GM18951 (cell line): ENCODE data around the gene SLC2A4.
"Not testable (repeated sequence)": the region's sequence is repeated elsewhere in the genome, so short reads cannot be mapped to it uniquely, and the experiment has no call there.

ENCODE experiments used
- POLR2A ChIP-seq: IDR thresholded peaks from 4 replicates; pipeline ENCODE4 v1.6.1; 2011; ENCODE audit warnings: mild to moderate bottlenecking; ENCODE audit not compliant: insufficient read length, insufficient read depth; ENCODE audit errors: extremely low read depth
- in situ Hi-C: fragments of 300-500 bp; cut with MboI; formaldehyde crosslinking; loops from one replicate; pipeline ENCODE4 v1.12.0; 2022; ENCODE audit warnings: low sequenced_read_pairs, mixed read lengths, inconsistent platforms; ENCODE audit not compliant: unreplicated experiment

The SLC2A4 gene

DNA sequence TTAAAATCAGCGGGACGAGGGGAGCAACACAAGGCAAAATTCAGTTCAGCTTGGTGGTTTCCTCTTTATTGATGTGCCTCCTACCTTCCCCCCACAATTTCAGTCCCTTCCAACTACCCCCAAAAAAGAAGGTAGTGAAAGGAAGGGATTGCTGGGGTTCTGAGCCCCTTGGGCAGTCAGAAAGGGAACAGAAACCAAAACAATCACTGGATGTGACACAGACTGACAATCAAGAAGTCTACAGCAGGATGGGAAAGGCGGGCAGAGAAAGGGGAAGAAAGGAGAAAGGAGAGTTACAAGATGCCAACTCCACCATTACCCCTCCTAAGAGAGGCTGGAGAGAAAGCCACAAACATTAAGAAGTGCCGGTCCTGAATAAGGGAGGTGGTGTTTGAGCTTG, 41.1 kb upstream of the SLC2A4 start:
- in situ Hi-C loops, result no loop called here
- no peak for TF ChIP-seq POLR2A

DNA sequence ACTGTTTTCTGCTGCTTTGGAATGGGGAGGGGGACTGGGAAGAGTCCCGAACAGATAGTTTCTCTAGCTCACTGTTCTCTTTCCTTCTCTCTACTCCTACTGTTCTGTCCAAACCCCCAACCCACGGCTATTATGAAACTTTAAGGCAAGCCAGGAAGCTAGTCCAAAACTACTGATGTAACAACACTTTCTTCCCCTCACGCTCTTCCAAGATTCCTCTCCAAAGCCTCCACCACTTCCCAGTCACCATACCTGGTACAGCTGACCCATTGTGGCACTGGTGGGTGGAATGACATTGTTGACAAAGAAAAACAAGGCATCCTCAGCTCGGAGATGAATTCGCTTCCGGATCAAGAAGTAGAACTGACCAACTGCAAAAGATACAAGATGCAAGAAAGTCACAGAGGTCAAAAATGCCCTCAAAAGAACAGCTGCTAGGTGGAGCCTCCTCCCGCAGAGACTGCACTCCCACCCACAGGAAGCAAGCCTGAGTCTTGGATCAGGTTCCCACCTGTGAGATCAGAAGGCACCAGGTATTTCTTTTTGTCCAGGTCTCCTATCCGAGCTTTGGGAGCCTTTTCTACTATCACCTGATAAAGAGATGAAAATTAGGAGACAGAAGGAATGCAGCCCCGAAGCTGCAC, 40.3 kb upstream of the SLC2A4 start:
- no peak for TF ChIP-seq POLR2A
- in situ Hi-C loops, result no loop called here

DNA sequence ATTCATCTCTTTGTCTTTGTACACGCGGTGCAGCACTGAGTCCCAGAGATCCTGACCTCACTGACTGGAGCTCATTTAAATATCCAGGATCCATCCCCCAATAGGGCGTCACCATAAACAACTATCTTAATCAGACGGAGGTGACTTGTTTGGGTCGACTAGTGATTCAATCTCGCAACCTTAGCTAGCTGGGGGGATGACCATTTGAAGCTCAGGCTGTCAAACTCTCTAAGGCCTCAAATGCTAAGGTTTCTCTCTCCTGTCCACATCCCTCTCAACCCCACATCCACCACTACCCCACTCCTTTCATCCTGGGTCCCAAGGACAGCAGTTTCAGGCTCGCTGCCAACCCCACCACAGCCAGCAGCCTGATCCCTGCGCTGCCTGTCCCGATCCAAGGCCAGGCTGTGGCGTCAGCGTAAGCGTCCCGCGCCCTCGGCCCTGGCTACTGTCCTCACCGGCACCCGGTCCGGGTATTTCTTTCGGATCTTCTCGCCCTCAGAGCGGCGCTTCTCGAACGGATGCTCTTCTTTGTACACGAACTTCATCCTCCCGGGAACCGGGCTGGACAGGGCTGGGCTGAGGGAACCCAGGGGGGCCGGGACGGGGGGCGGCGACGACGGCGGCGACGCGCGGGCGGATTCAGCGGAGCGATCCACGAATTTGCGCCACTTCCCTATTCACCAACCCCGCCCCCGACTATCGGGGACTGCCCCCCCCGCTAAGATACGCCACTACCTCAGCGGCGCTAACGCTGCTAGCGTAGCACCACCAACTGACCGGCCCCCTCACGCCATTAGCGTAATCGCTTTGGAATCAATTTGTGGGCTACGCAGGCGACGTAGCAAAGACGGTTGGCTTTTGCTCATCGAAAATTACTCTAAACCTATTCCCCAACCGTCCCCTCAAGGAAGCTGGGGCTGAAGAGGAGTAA, 39.5 kb upstream of the SLC2A4 start, which contains the start of gene GABARAP:
GABARAP (minus strand) TSS at position 667 of the 934 bp plus-strand sequence; CDS start at position 548, 119 bp downstream.
- in situ Hi-C loops, result no loop called here
- peak; percentile 68 for TF ChIP-seq POLR2A

DNA sequence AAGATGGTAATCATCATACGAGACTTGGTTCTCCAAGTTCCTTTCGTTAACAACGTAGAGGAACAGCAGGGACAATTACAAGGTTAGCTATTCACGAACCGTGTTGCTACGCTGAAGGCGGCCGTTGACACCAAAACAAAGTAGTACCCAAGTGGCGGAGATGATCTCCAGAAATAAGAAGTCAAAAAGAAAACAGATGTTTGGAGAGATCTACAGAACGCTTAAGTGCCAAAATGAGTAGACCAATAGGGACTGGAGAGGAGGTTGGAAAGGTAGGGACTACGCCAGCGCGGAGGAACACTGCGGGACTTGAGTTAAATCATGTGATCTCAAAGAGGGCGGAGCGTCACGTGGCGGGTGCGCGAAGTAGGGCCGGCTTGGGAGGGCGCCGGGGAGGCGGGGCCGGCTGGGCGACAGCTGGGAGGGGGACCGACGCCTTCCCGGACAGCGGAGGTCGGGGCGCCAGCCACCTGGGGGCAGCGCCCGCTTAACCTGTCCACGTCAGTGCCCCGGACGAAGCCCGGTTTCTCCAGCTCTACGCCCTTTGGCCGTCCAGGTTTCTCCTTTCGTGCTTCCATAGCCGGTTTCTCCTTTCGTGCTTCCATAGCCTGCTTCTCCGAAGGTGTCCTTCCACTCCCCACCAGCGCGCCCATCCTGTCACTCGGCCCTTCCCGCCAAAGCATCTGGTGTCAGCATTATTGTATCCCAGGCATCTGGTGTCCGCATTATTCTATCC, 38.6 kb upstream of the SLC2A4 start:
- in situ Hi-C loops, result no loop called here
- TF ChIP-seq POLR2A, result peak; percentile 58

DNA sequence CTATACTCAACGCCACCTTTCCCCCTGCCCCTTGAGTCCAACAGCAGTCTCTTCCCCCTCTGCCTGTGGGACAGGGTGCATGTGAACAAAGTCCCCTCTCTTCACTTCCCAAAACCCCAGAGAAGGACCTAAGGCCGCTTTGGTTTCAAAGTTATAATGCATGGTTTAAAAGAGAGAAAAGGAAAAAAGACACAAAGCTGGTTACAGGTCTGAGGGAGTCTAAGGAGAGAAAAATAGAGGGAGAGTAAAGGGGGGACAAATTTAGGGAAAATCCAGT, 38.1 kb upstream of the SLC2A4 start:
- in situ Hi-C loops, result no loop called here
- no peak for TF ChIP-seq POLR2A

DNA sequence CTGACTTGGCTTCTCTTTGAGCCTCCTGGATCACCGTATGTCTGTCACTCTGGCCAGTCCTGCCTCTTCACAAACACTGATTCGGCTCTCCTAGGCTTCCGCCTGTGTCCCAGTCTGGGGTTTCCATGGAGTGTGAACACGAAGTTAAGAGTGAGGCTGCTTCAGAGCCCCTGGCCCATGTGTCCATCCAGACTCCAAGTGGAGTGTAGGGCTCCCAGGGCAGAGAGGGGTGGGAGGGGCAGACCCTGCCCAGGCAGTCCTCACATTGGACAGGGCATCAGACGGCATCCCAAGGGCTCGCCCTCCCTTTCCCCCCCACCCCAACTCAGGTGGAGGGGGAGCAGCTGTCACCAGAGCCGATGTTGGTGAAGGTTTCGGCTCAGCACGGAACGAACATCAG, 37.7 kb upstream of the SLC2A4 start:
- in situ Hi-C loops, result not testable (repeated sequence)

DNA sequence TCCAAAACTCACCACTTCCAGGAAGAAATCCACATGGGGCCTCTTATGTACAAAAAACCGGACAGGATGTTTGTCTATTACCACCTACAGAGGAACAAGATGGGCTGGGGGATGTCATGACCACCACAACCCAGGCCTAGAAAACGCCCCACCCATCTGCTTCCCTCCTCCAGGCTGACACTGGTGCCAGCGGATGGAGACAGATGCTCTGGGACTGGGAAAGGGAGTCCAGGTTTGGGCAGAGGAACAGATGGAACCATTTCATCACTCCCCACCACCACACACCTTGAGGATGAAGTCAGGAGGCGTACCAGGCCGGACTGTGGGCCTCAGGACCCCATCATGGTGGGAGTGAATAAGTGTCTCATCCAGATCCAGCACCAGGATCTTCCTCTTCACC, 34.7 kb upstream of the SLC2A4 start:
- no peak for TF ChIP-seq POLR2A
- in situ Hi-C loops, result no loop called here

DNA sequence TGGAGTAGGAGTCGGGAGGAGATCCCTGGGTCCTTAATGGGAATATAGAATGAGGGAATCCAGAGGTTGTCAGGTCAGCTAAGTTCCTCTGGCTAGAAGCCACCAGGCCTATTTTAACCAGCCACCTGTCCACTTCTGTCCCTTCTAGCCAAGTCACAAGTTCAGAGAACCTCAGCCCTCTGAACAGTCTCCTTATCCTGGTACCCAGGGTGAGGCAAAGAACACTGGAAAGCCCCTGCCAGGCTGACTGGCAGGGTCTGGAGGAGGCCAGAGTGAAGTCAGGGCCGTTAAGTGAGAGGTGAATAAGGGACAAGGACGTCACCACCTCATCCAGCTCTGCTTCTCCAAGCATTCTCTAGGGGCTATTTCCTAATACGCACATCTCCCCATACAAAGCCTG, 32.7 kb upstream of the SLC2A4 start:
- no peak for TF ChIP-seq POLR2A
- in situ Hi-C loops, result no loop called here

DNA sequence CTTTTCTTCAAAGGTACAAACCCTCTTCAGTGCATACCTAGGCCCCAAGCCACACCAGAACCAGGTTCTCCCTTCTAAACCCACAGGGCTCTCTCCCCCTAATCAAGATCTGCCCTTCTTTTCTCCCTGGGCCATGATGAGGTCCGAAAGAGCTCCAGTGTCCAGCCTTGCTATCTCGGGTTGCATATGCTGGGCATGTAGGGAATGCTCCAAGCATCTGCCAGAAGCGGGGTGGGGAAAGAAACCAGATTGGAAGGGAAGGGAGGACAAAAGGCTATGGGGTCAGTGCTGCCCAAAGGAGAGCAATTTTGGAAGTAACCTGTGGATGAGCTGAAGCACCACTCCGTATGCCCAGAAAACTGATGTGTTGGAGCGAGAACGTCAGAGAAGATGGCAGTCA, 32.3 kb upstream of the SLC2A4 start:
- TF ChIP-seq POLR2A, result no peak
- in situ Hi-C loops, result no loop called here

DNA sequence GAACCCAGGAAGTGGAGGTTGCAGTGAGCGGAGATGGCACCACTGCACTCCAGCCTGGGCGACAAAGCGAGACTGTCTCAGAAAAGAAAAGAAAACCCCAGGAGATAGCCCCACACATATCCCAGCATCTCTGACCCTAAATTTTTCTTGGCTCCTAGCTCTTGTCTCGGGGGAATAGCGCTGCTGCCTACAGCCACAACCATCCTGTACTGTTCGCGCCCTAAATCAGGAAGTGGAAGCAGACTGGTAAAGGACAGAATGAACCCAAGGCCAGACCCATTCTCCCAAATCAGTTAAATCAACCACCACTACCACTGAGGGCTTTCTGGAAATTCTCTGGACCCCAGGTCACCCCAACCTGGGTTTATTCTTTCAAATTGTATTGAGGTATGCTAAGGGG, 31.7 kb upstream of the SLC2A4 start:
- in situ Hi-C loops, result no loop called here
- no peak for TF ChIP-seq POLR2A

DNA sequence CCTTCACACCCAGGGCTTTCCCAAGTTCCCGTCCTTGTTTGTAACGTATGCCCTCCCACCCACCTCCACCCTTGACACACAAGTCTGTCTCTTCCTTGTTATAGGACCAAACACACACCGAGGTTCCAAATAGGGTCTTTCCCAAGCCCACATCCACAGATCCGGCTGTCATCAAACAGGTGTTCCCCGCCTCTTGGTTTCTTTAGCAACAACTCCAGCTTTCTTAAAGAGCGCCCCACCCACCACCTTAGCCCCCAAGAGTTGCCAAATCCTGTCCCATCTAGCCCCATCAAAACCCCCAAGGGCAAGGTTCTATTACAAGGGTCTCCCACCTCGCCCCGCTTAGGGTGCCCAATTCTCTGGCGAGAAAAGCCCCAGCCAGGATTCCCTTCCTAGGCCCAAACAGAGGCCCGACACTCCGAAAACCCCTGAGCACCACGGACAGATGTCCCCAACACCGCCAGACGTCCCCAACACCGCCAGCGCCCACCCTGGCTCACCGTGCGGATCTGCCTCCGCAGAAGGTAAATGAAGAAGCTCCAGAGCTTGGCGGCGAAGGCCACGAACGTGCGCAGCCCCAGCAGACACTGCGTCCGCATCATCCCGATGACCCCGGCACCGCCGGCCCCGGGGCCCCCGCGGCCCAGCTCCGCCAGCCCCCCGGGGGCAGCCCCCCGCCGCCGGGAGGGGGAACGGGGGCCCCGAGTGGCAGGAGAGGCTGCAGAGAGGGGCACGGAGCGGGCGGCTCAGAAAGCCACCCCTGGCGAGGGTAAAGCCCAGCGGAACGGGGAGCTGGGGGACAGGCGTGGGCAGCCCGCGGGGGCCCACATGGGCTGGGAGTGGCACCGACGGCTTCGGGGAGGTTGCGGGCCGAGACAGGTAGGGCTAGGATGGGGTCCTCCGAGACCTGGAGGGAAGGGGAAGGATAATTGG, 30.6 kb upstream of the SLC2A4 start:
- no peak for TF ChIP-seq POLR2A
- in situ Hi-C loops, result no loop called here

DNA sequence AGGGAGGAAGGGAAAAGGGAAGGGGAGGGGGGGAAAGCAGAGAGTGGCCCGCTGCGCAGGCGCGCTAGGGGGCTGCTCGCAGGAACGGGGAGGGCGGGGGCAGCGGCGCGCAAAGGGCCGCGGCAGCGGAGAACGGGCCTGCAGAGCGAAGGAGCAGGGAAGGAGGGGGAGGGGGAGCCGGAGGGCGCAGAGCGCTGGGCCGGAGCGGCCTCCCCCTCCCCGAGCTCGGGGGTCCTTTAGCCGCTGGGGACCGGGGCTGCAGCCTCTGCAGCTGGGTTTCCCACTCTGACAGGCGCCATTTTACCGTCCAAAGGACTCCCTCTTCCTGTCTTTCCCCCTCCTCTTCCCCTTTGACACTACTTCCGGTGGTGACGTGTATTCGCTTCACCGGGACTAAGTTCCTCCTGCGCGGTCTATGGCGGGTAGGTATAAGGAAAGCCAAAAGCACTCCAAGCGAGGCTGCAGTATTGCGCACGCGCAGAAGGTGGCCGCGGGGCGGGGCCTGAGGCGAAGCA, 29.8 kb upstream of the SLC2A4 start, which contains the start of gene CTDNEP1:
CTDNEP1 (minus strand) TSS at position 74 of the 515 bp plus-strand sequence. CDS start 438 bp downstream, outside the sequence.
- TF ChIP-seq POLR2A, result peak; percentile 67
- in situ Hi-C loops, result no loop called here

DNA sequence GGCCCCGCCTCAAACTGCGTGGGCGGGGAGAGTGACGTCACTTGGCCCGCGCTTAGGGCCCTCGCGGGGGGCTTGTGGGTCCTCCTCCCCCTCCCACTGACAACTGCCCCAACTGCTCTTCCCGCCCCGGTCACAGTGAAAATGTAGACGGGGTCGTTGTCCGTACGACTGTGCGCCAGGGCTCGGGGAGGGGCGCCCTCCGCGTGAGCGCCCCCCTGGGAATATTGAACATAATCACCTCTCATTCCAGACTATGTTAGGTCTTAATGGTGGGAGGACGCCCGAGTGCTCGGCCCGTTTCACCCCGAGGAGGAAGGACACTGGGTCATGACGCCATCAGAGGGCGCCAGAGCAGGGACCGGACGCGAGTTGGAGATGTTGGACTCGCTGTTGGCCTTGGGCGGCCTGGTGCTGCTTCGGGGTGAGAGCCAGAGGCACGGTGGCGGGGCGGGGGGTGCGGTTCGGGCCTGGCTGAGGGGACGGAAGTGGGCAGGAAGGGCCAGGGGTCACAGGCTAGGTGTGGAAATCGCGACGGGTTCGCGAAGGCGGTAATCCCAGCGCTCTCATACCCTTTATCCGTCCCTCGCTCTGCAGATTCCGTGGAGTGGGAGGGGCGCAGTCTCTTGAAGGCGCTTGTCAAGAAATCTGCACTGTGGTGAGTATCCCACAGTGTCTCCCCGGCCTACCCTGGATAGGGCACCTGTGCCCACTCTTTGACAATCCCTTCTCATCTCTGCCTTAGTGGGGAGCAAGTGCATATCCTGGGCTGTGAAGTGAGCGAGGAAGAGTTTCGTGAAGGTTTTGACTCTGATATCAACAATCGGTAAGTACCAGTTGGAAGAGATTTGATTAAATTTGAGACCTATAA, 29.1 kb upstream of the SLC2A4 start, which contains the start of gene ELP5:
ELP5 (plus strand) TSS at position 40 of the 868 bp plus-strand sequence; CDS start at position 376, 336 bp downstream.
- in situ Hi-C loops, result no loop called here
- peak; percentile 88 for TF ChIP-seq POLR2A
